ENCODE data around the gene SUZ12.
"Not testable (repeated sequence)": the region's sequence is repeated elsewhere in the genome, so short reads cannot be mapped to it uniquely, and the experiment has no call there.

SUZ12 gene

DNA sequence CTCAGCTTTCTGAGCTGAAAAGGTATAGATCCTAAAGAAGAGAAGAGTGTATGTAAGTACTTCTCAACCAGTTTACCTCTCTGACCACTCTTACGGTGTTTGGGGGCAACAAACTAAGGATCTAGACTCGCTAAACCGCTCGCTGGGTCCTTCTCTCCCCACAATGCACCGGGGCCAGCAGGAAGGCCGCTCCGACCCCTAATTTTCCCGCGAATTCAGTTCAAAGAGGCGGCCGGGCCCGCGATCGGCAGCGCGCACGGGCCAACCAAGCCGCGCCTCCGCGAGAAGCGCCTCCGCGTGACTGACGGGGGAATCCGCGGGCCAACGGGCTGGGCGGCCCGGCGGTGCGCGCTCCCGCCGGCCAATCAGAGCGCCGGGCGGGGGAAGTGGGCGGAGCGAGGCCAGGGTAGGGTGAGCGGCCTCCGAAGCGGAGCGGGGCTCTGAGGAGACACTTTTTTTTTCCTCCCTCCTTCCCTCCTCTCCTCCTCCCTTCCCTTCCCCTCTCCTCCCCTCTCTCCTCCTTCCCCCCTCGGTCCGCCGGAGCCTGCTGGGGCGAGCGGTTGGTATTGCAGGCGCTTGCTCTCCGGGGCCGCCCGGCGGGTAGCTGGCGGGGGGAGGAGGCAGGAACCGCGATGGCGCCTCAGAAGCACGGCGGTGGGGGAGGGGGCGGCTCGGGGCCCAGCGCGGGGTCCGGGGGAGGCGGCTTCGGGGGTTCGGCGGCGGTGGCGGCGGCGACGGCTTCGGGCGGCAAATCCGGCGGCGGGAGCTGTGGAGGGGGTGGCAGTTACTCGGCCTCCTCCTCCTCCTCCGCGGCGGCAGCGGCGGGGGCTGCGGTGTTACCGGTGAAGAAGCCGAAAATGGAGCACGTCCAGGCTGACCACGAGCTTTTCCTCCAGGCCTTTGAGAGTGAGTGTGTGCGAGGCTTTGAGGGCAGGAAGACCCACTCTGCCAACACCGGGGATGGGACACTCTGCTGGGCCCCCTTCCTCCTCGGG is at the start of gene SUZ12:
TSS of gene SUZ12 (plus strand) at position 393 of the 995 bp plus-strand sequence. CDS start at position 633, 240 bp downstream.
- DNase-seq: peak; percentile 84 to 85

DNA sequence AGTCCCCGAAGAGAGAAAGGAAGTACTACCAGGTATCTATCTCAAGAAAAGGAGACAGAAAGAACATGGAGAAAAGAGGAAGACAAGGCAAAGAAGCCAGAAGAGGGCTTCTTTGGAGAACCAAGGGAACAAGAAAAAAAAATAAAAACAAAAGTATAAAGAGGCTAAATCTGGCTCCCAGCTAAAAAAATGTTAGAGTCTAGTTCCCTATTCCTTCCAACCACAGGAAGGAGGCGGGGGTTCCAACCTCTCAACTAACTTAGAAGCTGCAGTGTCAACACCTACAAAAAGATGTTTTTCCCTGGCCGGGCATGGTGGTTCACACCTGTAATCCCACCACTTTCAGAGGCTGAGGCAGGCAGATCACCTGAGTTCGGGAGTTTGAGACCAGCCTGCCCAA is 48.7 kb upstream of the SUZ12 start:
- peak in 1 of 2 donors; percentile 7 for DNase-seq

DNA sequence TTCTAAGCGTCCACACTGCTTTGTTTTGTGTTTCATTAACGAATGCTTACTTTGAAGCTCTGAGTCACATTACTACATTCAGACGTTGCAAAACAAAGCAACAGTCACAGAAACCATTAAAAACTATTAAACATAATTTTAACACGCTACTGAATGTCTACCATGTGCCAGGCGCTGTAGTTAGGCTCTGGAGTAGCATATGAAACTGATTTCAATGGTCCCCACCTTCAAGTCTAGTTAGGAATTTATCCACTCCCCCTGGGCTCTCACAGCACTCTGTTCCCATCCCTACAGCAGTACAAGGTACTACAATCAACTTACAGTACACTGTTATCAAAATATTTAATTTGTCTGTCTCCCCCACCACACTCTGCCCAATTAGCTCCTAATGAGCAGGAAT is 35.9 kb upstream of the SUZ12 start:
- no peak for DNase-seq

DNA sequence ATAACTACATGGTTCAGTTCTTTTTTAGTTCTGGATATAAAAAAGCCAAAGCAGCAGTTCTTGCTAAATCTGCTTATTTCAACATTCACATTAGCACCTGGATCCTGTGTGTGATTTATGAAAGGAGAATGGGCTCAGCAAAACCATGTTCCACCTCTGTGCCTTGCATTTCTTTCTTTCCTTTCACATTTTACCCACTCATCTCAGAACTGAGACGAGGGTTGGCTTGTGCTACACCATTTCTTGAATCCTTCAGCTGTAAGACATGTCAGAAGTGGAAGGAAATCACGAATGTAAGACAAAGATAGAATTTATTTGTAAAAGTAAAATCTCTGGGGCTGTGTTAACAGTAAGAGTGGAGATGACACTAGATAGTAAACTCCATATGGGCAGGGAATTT is 34.1 kb upstream of the SUZ12 start:
- DNase-seq: no peak

DNA sequence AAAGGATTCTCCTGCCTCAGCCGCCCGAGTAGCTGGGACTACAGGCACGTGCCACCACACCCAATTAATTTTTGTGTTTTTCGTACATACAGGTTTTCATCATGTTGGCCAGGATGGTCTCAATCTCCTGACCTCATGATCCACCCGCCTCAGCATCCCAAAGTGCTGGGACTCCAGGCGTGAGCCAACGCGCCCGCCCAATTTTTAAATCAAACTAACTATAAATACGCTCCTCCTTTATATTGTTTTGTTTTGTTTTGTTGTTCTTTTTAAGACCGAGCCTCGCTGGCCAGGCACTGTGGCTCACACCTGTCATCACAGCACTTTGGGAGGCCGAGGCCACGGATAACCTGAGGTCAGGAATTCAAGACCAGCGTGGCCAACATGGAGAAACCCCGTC is 33.4 kb upstream of the SUZ12 start:
- DNase-seq: no peak

DNA sequence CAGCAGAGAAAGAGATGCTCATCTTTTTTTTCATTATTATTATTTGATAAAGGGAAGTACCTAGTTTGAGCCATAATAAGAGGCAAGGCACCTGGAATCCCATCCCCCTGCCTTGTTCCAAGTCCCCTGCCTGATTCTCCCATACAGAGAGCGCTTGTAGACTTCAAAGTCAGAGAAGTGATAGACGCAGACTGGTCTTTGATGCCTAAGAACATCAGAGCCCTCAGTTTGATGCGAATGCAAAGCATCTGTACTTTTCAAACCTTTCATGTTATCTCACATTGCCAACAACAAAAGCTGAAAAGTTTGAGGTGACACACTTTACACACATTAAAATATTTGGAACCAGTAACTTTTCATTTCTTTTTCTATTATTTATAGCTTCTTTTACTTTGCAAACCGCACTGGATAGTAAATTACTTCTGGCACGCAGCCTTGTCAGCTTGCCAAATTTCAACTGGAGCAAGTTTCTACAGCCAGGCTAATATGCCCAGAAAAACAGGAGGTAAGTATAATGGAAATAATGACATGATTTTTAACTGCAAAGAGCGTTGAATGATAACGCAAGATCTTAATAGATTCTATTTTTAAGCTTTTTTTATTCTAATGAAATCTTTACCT is 29.4 kb upstream of the SUZ12 start:
- DNase-seq: no peak

DNA sequence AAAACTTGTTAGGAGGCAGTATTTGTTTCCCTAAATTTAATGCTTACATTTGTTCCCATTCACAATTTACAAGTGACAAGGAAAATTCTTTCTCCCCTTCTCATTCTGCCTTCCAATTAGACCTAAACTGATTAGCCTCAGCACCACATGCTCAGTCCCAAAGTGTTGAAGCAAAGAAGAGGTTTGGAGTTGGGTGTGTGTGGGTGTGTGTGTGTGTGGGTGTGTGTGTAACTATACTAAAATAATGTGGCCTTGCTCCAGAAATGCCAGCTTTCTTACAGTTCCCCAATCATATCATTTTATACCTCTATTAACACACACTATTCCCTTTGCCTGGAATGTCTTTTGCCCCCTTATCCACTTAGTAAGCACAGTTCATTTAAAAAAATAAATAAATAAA is 28.4 kb upstream of the SUZ12 start:
- DNase-seq: no peak

DNA sequence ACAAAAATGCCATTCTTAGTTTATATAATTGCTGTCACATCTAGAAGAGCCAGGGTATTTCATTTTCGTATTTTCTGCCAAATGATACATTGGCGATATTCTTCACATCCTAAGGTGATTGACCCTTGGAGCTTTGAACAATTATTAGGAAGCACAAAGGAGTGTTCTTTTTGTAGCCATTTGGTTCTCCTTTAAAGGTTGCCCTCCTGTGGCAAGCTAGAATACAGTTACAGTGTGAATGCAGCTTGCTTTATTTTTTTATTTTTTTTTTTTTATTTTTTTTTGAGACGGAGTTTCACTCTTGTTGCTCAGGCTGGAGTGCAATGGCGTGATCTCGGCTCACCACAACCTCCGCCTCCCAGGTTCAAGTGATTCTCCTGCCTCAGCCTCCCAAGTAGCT is 24.1 kb upstream of the SUZ12 start:
- not testable (repeated sequence) for DNase-seq

DNA sequence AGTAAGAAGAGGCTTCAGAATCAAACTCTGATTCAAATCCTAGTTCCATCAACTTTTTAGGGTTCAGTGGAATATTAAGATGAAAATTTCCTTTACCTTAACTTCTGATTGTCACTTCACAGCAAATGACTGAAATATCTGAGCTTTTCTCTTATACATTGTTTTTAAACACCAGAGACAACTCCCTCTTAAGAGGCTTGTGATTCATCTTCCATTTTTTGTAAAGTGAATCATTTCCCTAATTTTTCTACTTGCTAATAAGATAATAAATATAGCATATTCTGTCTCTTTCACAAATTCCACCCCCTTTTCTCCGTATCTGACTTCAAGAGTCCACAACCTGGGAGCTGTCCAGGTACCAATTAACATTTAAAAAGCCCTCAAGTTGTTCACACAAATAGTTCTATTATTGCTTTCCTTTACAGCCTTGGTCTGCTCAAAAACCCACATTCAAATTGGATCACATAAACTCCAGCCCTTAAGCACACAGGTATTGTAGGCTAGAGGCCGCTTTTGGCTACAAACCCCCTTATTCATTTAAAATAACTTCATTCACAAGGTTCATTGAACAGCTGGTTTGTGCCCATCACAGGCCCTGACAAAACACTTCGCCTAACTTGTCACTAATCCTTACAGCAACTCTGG is 21.2 kb upstream of the SUZ12 start:
- no peak for DNase-seq

DNA sequence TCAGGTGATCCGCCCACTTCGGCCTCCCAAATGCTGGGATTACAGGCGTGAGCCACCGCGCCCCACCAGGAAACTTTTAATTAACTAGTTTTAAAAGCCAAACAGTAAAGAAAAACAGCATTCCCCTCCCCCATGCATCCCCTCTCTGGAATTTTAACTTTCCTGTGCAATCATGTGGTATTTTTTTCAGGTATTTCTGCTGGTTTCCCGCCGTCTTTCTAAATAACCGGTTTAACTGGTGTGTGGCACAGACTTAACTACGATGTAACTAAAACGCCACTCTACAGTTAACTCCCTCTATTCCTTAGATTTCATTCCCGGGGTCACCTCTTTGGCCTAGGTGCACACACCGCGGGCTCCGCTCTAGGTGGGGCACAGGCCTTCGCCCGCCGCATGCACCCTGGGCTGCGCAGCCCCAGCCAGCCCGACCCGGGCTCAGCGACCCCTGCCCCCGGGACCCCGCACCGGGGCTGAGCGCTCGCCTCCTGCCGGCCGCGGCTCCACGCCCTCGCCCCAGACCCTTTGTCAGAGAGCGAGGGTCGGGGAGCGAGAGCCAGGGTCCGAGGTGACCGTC is 20.2 kb upstream of the SUZ12 start:
- no peak for DNase-seq

DNA sequence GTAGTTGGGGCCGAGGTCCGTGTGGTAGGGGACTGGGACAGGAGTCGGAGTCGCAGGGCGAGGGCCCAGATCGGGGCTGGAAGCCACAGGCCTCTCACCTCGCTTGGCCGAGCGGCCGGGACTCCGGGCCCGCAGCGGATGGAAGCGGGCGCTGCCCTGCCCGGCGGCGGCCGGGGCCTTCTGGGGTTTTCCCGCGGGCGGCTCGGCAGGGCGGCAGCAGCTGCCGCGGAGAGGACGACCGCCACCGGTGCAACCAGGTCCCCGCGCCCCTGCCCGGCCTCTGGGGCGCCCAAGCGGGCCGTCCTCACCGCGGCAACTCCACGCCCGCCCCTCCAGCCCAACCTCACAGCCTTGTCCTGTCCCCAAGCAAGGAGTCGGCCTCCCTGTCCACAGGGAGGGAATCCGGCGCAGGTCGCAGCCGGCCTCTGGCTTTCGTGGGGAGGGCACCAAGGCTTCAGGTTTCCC is 19.7 kb upstream of the SUZ12 start:
- DNase-seq: no peak

DNA sequence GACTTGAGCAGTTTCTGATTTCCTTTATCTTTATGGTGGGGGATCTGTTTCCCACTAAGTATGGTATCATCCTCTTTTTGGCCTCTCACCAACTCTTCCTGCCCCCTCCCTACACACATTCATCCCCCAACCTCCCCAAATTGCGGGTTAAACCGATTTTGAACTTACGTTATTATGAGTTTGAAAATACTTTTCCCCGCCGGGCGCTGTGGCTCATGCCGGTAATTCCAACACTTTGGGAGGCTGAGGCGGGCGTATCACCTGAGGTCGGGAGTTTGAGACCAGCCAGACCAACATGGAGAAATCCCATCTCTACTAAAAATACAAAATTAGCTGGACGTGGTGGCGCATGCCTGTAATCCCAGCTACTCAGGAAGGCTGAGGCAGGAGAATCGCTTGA is 19.1 kb upstream of the SUZ12 start:
- DNase-seq: not testable (repeated sequence)

DNA sequence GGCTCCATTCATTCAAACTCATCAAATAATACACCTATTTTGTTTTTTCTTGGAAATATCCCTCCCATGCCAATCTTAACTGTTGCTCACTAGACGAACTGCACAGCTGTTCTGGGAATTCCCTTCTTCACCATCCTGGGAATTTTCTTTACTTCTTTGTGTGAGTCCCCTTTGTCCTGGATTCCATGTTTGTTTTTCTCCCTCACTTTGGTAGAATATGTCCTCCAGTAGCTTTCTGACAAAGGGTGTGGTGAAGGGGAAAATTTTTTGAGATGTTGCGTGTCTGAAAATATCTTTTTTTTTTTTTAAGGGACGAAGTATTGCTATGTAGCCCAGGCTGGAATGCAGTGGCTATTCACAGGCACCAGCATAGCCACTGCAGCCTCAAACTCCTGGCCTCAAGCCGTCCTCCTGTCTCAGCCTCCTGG is 18.1 kb upstream of the SUZ12 start:
- no peak for DNase-seq

DNA sequence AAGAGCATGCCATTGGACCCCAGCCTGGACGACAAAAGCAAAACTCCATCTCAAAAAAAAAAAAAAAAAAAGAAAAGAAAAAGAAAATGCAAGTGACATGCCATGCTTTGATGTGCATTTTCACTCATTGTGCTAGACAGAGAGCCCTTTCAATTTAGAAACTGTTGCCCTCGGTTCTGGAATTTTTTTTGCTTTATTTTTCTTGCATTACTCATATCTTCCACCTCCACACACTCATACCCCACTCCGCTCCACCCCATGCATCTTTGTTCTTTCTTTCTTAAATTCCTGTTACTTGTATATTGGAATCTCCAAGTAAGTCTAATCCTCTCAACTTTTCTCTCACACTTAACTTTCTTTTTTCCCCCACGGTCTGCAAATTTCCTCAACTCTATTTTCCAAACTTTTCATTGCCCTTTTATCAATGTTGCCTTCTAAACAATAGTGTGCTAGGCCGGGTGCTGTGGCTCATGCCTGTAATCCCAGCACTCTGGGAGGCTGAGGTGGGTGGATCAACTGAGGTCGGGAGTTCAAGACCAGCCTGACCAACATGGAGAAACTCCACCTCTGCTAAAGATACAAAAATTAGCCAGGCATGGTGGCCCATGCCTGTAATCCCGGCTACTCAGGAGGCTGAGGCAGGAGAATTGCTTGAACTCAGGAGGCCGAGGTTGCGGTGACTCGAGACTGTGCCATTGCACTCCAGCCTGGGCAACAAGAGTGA is 16.8 kb upstream of the SUZ12 start:
- DNase-seq: no peak

DNA sequence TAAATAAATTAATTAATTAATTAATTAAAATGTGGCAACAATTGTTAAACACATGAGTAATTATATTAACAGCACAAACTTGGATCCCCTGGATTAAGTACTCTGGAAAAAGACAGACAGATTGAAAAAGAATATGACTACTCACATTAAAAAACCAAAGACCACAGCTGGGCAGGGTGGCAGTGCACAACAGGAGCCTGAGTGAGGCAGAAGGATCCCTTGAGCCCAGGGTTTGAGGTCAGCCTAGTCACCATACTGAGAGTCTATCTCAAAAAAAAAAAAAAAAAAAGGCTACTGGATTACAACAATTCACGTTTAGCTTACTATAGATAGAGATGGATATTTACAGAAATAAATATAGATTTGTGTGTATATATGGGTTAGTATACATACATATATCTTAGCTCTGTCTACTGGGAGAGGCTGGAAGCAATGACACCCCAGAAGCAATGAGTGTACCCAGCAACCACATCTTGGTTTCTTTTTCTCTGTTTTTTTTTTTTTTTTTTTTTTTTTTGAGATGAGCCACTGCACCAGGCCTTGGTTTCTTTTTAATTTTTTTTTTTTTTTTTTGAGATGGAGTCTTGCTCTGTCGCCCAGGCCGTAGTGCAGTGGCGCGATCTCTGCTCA is 10.6 kb upstream of the SUZ12 start:
- no peak for DNase-seq

DNA sequence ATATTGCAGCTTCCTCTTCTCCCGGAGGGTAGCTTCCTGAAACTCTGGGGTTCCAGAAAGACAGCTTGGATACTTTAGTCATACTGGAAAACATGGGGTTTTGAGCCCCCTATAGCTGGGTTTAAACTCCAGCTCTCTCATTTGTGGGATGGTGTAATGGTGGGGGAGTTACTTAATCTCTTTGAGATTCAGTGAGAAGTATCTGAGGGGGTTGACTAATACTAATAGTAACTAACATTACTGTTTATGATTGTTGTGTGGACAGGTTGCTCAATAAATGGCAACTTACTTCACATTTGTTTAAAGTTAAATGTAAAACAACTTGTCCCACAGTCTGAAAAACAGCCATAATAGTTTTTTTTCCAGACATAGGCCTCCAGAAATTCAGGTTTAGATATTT is 5.1 kb upstream of the SUZ12 start:
- no peak for DNase-seq

DNA sequence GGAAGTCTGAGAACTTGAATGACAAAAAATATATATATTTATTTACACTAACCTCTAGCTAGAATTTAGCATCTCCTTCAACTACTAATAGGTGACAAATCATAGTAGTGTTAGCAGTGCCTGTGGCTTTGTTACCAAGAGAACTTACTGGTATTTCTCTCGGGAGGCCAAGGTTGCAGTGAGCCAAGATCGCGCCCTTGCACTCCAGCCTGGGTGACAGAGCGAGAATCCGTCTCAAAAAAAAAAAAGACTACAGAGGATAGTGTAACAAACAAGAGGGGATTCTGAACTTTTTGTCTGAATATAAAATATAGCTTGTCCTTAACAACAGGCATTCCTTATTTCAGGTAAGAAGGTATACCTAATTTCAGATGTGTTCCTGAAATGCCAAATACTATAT is 1.3 kb upstream of the SUZ12 start:
- no peak for DNase-seq

DNA sequence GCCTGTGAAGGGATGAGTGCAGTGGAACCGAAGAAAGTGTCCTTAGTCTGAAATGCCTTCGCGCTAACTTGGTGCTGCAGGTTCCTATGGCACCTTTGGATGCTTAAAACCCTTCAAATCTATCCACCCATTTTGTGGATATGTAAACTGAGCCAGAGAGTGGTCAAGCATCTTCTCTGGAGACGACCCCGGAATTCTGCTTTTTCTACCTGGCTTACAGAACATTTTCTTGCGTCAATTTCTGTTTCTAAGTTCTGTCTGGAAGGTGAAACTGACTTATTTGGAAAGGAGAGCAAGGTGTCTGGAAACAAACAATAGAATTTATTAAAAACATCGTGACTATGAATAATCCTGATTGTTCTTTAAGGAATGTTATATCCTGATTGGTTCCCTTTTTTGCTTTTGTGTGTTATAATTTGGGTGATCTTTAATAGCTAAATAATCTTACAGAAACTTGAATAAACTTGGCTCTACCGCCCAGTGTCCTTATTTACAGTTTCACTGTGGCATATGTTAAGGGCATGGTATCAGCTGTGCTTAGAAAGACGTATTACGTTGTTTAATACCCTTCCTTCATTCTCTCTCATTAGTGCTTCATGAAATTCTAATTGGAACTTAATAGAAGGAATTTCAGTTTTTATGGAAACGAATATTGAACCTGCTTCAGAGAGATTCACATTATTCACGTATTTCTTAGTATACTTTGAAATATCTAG is 1.3 kb downstream of the SUZ12 start:
- not testable (repeated sequence) for DNase-seq

DNA sequence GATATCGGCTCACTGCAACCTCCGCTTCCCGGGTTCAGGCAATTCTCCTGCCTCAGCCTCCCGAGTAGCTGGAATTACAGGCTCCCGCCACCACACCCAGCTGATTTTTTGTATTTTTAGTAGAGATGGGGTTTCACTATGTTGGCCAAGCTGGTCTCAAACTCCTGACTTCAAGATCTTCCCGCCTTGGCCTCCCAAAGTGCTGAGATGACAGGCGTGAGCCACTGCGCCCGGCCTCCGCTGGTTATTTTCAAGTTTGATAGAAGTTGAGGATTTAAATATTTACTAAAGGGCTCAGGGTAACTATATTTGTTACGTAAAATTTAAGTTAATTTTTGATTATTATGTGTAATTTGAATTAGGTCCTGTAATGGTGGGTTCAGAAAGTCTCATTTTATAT is 5.1 kb downstream of the SUZ12 start:
- not testable (repeated sequence) for DNase-seq

DNA sequence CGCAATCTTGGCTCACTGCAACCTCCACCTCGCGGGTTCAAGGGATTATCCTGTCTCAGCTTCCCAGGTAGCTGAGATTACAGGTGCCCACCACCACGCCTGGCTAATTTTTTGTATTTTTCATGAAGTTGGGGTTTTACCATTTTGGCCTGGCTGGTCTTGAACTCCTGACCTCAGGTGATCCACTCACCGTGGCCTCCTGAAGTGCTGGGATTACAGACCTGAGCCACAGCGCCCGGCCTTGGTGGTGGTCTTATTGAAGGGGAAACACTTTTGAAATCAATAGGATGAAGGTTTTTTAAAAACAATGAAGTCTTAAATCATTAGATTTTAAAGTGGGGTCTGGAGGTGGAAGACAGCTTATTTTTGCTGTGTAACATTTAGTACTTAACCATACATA is 5.6 kb downstream of the SUZ12 start:
- DNase-seq: not testable (repeated sequence)

DNA sequence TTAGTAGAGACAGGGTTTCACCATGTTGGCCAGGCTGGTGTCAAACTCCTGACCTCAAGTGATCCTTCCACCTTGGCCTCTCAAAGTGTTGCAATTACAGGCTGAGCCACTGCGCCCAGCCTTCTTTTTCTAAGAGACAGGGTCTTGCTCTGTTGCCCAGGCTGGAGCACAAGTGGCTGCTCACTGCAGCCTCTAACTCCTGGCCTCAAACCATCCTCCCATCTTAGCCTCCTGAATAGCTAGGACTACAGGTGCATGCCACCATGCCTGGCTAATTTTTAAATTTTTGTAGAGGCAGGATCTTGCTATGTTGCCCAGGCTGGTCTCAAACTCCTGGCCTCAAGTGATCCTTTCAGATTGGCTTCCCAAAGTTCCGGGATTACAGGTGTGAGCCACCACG is 15.1 kb downstream of the SUZ12 start:
- DNase-seq: not testable (repeated sequence)

All from hippocampal formation (tissue), 2 donors.